ENCODE results near the gene MCC. TPM values are rescaled to one million over a fixed set of nuclear protein-coding genes. Genes with fewer than 3 reads are reported as not detected.

The MCC gene
- total RNA-seq, 2 donors from 2014 or later: 164 to 187 TPM

- Mint-ChIP-seq H3K27ac (no peak overlapping the region), H3K36me3 (ENCODE audit: low read depth) (no peaks in the 10 kb centered on the region), H3K4me3 (no peak overlapping the region), H3K27me3 (ENCODE audit: insufficient read depth) (no peaks in the 10 kb centered on the region), H3K9me3 (no peaks in the 10 kb centered on the region), H3K4me1 (peaks cover 1% of the 10 kb centered on the region)
- DNase-seq: no peak
- WGBS, 2 experiments (ENCODE audit: insufficient coverage in 1 of 2, insufficient read length in 1 of 2): 82 to 84% methylated on average over 2 to 3 of the region's 3 CpGs
- H3K4me3 ChIP-seq (ENCODE audit: low read length): no peak overlapping the region
- H3K9me3 ChIP-seq (ENCODE audit: control insufficient read depth, low read length): no peaks in the 10 kb centered on the region
- no peak overlapping the region for H3K27ac ChIP-seq (ENCODE audit: low read depth, low read length)
- TF ChIP-seq CTCF (conservative IDR thresholded peaks at IDR 0.05): peak; percentile 54
- H3K9ac ChIP-seq (ENCODE audit: extremely low read depth, low read length, poor library complexity, severe bottlenecking): no peak overlapping the region
- H3K36me3 ChIP-seq (ENCODE audit: control insufficient read depth, insufficient read depth, low read length): no peaks in the 10 kb centered on the region
- no peaks in the 10 kb centered on the region for H3K4me1 ChIP-seq (ENCODE audit: control insufficient read depth, insufficient read depth, low read length)
- no peaks in the 10 kb centered on the region for H3K27me3 ChIP-seq (ENCODE audit: control insufficient read depth, insufficient read depth, low read length, poor library complexity, severe bottlenecking)
Observed at GRCh38 chr5:113427871-113428574, 60.2 kb downstream of the MCC start.

GRCh38 chr5:113425909-113426308 is 62.3 kb downstream of the MCC start:
- Mint-ChIP-seq H3K27ac (no peak overlapping the region), H3K4me3 (no peak overlapping the region), H3K9me3 (no peaks in the 10 kb centered on the region), H3K27me3 (ENCODE audit: insufficient read depth) (no peaks in the 10 kb centered on the region), H3K4me1 (peaks cover 1% of the 10 kb centered on the region), H3K36me3 (ENCODE audit: low read depth) (no peaks in the 10 kb centered on the region)
- no peak for TF ChIP-seq CTCF (conservative IDR thresholded peaks at IDR 0.05)
- Histone ChIP-seq H3K27me3 (ENCODE audit: control insufficient read depth, insufficient read depth, low read length, poor library complexity, severe bottlenecking) (no peaks in the 10 kb centered on the region), H3K9ac (ENCODE audit: extremely low read depth, low read length, poor library complexity, severe bottlenecking) (no peak overlapping the region), H3K4me1 (ENCODE audit: control insufficient read depth, insufficient read depth, low read length) (no peaks in the 10 kb centered on the region), H3K36me3 (ENCODE audit: control insufficient read depth, insufficient read depth, low read length) (no peaks in the 10 kb centered on the region), H3K4me3 (ENCODE audit: low read length) (no peak overlapping the region), H3K9me3 (ENCODE audit: control insufficient read depth, low read length) (no peaks in the 10 kb centered on the region), H3K27ac (ENCODE audit: low read depth, low read length) (no peak overlapping the region)
- 84 to 95% methylated on average over 3 of the region's 3 CpGs for WGBS, 2 experiments (ENCODE audit: insufficient coverage in 1 of 2, insufficient read length in 1 of 2)
- DNase-seq: no peak

DNA sequence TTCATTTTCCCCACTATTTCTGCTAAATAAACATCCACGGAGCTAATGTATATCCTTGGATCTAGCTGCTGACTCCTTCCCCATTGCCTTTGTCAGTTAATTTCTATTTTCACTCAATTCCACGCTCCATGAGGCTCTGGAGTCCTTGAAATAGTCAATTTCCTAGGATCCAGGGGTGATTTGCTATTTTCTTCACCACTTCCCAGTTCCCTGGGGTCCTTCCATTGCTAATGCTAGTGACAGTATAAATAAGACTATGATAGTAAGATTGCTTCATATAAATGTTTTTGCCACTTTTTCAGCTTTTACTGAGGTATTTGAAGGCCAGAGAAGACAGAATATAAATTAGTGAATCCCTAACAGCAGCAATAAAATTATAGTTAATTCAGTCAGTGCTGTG is 66.6 kb downstream of the MCC start:
- Histone ChIP-seq H3K9me3 (ENCODE audit: control insufficient read depth, low read length) (no peaks in the 10 kb centered on the region), H3K9ac (ENCODE audit: extremely low read depth, low read length, poor library complexity, severe bottlenecking) (no peak overlapping the region), H3K4me3 (ENCODE audit: low read length) (no peak overlapping the region), H3K4me1 (ENCODE audit: control insufficient read depth, insufficient read depth, low read length) (no peaks in the 10 kb centered on the region), H3K36me3 (ENCODE audit: control insufficient read depth, insufficient read depth, low read length) (no peaks in the 10 kb centered on the region), H3K27me3 (ENCODE audit: control insufficient read depth, insufficient read depth, low read length, poor library complexity, severe bottlenecking) (no peaks in the 10 kb centered on the region), H3K27ac (ENCODE audit: low read depth, low read length) (no peak overlapping the region)
- Mint-ChIP-seq H3K4me1 (peaks cover 1% of the 10 kb centered on the region), H3K9me3 (no peaks in the 10 kb centered on the region), H3K27me3 (ENCODE audit: insufficient read depth) (no peaks in the 10 kb centered on the region), H3K36me3 (ENCODE audit: low read depth) (no peaks in the 10 kb centered on the region), H3K27ac (no peak overlapping the region), H3K4me3 (no peak overlapping the region)
- WGBS, 2 experiments (ENCODE audit: insufficient coverage in 1 of 2, insufficient read length in 1 of 2): 78 to 88% methylated on average over 2 of the region's 2 CpGs
- no peak for TF ChIP-seq CTCF (conservative IDR thresholded peaks at IDR 0.05)
- DNase-seq: no peak
